NCI-H526 treated with DMSO at 0.1 percent for 48 hours (cell line): ENCODE data around the gene GPX7.
"Not testable (repeated sequence)": the region's sequence is repeated elsewhere in the genome, so short reads cannot be mapped to it uniquely, and the experiment has no call there.

Experiments used
- DNase-seq: peaks from one replicate; lab custom pipeline; 2025; lab: John Stamatoyannopoulos, UW

The GPX7 gene

GRCh38 chr1:52601991-52602855, at the start of gene GPX7:
GPX7 (plus strand) TSS chr1:52602371; CDS start chr1:52602410, 39 bp downstream.
- DNase-seq, result peak; percentile 16

DNA sequence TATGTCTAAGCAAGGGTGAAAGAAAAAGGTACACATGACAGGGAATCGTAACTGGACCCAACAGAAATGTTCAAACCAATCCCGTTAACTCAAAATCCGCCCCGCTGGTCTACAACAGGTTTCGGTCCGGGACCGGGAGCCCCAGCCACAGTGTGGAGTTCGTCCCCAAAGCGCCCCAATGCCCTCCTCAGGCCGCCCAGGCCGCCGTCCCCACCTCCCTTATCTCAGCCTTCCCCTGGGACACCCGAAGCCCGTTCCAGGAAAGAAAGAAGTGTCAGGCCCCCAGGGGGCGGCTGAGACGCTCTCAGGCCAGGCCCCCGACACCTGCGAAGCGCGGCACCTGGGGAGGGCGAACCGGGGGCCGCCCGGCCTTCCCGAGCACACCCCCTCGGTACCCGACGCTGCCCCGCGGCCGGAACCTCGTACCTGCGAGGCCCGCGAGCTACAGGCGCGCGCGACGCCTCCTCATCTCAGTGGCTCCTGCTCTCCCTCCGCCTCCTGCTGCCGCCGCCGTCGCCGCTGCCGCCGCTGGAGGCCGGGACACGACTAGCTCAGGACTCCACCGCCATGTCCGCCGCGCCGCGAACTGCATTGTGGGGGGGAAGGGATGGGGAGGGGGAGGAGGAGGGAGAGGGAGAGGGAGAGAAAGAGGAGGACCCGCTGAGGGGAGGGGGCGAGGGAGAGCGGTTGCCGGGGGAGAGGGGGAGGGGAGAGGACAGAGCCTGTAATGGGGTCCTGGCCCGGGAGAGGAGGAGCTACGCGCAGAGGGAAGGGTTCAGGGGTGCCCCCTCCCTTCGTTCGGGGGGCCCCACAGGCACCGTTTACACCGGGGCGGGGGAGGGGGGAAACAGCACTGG, 49.4 kb upstream of the GPX7 start, which contains the start of gene TUT4:
Gene TUT4 (minus strand): TSS at position 588 of the 857 bp plus-strand sequence. CDS start 26,812 bp downstream, outside the sequence.
- DNase-seq, result peak; percentile 73

DNA sequence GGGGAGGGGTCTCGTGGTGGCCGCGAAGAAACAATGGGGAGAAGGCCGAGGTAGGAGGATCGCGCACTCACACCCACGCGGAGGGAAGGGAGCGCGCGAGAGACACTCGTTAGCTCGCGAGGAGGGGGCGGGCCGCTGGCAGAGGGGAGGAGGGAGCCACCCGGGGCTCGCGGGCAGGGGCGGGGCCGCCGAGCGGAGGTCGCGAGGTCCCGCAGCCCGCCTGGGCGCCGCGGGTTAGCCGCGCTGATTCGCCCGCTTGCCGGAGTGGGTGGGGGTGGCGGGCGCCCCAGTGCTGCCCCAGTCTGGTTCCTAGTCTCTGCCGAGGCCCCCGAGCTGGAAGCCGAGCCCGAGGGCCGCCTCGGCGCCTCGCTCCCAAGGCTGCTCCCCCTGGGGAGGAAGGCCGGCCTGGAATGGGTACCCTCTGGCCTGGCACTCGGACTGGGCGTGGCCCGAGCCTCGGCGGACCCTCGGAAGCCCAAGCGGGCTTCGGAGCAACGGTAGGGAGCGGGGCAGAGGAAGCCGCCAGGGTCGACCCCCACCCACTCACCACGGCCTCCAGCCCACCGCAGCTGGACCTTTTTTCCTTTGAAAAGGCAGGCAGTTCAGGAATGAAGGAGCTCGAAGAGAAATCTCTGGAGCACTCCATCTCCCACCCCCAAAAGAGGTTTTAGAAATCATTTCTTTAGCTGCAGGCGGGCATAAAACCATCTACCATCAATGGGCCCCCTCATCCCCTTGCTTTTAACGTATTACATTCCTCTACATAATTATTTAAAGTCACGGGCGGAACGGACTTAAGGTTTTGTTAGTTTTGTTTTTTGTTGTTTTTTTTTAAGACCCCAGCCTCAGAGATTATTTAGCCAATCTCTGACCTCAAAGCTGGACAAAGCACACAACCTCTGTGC, 48.6 kb upstream of the GPX7 start:
- peak; percentile 73 for DNase-seq

DNA sequence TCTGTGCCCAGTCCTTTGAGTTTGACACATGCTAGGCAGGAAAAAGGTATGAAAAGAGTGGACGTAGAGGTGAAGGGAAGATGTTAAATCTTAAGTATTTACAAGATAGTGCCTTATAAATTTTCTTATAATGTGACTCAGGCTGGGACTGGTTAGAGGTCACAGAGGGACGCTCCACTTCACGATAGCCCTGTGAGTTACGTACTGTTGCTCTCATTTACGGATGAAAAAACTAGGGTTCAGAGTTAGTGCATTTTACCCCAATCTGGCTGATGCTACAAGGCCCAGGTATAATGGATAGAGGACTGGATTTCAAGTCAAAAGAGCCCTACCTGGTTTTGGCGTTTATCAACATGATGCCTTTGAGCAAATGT, 47.9 kb upstream of the GPX7 start:
- DNase-seq, result no peak

- no peak for DNase-seq
These were observed 47.4 kb upstream of the GPX7 start for GRCh38 chr1:52554756-52555155.

- DNase-seq, result no peak
These were observed 45.4 kb upstream of the GPX7 start for GRCh38 chr1:52556641-52557360.

- no peak for DNase-seq
These were observed 43.2 kb upstream of the GPX7 start for GRCh38 chr1:52558941-52559340.

DNA sequence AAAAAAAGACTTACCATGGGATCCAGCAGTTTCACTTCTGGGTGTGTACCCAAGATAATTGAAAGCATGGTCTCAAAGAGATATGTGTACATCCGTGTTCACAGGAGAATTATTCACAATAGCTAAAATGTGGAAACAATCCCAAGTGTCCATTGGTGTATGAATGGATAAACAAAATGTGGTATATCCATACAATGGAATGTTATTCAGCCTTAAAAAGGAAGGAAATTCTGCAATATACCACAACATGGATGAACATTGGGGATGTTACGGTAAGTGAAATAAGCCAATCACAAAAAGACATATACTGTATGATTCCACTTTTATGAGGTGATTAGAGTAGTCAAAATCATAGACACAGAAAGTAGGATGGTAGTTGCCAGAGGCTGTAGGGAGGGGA, 42.3 kb upstream of the GPX7 start:
- no peak for DNase-seq

DNA sequence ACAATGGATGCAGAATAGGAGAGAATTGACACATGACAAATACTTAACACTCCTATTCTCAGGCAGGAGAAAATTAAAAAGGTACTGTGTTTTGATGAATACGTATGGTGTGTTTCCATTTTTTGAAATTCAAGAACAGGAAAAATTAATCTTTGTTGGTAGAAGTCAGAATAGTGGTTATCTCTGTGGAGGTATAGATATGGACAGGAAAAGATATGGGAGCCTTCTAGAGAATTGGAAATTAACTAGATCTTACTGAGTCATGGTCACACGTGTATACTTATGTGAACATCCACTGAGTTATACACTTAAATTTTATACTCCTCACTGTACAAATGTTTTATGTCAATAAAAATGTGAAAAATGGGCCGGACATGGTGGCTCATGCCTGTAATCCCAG, 39.4 kb upstream of the GPX7 start:
- DNase-seq, result no peak

GRCh38 chr1:52567943-52568342, 34.2 kb upstream of the GPX7 start:
- DNase-seq, result no peak

GRCh38 chr1:52569449-52570210, 32.5 kb upstream of the GPX7 start:
- DNase-seq, result no peak

- no peak for DNase-seq
These were observed 30.4 kb upstream of the GPX7 start for GRCh38 chr1:52571783-52572182.

- no peak for DNase-seq
These were observed 29.8 kb upstream of the GPX7 start for GRCh38 chr1:52572387-52572786.

GRCh38 chr1:52574594-52574993, 27.6 kb upstream of the GPX7 start:
- no peak for DNase-seq

- no peak for DNase-seq
These were observed 26.1 kb upstream of the GPX7 start for GRCh38 chr1:52576074-52576473.

- DNase-seq, result not testable (repeated sequence)
These were observed 24.1 kb upstream of the GPX7 start for GRCh38 chr1:52578066-52578465.

GRCh38 chr1:52579415-52579814, 22.8 kb upstream of the GPX7 start:
- DNase-seq, result no peak

DNA sequence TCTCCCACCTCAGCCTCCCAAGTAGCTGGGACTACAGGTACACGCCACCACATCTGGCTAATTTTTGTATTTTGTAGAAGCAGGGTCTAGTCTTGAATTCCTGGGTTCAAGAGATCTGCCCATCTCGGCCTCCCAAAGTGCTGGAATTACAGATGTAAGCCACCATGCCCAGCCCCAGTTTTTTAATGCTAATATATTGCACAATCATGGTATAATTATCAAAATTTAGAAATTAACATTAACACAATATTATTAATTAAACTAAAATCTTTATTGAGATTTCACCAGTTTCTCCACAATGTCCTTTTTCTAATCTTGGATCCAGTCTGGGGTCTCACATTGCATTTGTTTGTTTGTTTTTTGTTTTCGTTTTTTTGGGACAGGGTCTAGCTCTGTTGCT, 21.9 kb upstream of the GPX7 start:
- DNase-seq, result no peak

- no peak for DNase-seq
These were observed 20.0 kb upstream of the GPX7 start for GRCh38 chr1:52582116-52582696.

DNA sequence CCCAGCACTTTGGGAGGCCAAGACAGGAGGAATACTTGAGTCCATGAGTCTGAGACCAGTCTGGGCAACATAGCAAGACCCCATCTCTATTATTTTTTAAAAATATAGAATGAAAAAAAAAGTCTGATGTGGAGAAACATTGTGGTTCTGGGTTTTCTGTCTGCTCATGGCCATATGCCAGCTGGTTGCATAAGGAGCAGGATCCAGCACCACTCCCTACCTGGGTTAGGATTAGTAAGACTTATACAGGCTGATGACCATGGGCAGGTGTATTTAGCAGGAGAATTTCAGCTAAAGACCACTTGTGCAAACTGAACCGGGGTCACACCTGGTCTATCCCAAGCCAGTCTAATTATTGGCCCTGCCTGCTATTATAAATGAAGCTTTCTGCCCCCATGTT, 16.7 kb upstream of the GPX7 start:
- no peak for DNase-seq
